Left ventricle myocardium inferior (tissue), 1 donor: Measurements from ENCODE around the gene ZNF334. TPM values are rescaled to one million over a fixed set of nuclear protein-coding genes. Genes with fewer than 3 reads are reported as not detected.

Experiments
- DNase-seq: peaks from one replicate; pipeline ENCODE4 v3.0.0-alpha.2; 2020
- H3K27ac ChIP-seq: fragments of 200-600 bp; replicated peaks from 2 replicates; pipeline ENCODE4 v1.8.0; 2021
- H3K27me3 ChIP-seq: fragments of 200-600 bp; 2 replicates; pipeline ENCODE4 v1.8.0; 2021; ENCODE audit warnings: low read depth
- H3K36me3 ChIP-seq: fragments of 200-600 bp; 2 replicates; pipeline ENCODE4 v1.8.0; 2021
- H3K4me1 ChIP-seq: fragments of 200-600 bp; 2 replicates; pipeline ENCODE4 v1.8.0; 2021
- H3K4me3 ChIP-seq: fragments of 200-600 bp; 2 replicates; pipeline ENCODE4 v1.8.0; 2021; ENCODE audit warnings: mild to moderate bottlenecking, moderate library complexity
- H3K9me3 ChIP-seq: fragments of 200-600 bp; replicated peaks from 2 replicates; pipeline ENCODE4 v1.8.0; 2021
- intact Hi-C: fragments of 100-400 bp; cut with micrococcal nuclease; formaldehyde crosslinking; loops from one replicate; pipeline ENCODE4 v1.11.0; 2022
- total RNA-seq: library from RNA; stranded (reverse); fragmentation: NEBNext Ultra II Directional; extraction: Animal tissue kit (Norgen Biotek cat#: 25700); gene quantifications from one replicate; pipeline ENCODE4 v1.2.1, GENCODE V29; 2021
- TF ChIP-seq, protein P1 (sequence below): fragments of 200-600 bp; IDR thresholded peaks from 2 replicates; pipeline ENCODE4 v1.8.0; 2021; ENCODE audit warnings: antibody characterized with exemption, mild to moderate bottlenecking, borderline replicate concordance
- donor health status: DM: no; HTN: yes; CAD: no; lungs with severe emphysema.

The ZNF334 gene
- total RNA-seq, 1 donor from 2014 or later = 0.71 TPM

DNA sequence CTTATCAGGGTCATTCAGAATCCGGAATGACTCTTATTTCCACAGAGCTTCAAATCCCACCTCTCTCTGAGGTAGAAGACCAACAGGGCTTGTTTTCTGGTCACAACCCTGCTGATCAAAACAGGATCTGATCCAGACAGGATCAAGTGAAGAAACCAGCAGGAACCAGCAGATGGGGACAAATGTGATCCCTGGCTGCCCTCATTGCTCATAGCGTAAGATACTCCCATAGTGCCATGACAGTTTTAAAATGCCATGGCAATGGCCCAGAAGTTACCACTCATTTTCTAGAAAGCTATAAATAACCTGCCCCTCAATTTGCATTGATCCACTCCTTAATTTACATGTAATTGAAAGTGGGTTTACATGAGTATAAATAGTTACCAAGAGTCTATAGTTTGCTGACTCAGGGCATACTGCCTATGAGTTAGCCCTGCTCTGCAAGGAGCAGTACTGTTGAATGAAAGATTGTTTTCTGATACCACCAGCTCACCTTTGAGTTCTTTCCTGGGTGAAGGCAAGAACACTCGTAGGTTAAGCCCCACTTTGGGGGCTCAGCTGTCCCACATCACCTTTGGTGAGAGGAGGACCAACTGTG, 6.2 kb upstream of the ZNF334 start:
- TF ChIP-seq, protein P1, sequence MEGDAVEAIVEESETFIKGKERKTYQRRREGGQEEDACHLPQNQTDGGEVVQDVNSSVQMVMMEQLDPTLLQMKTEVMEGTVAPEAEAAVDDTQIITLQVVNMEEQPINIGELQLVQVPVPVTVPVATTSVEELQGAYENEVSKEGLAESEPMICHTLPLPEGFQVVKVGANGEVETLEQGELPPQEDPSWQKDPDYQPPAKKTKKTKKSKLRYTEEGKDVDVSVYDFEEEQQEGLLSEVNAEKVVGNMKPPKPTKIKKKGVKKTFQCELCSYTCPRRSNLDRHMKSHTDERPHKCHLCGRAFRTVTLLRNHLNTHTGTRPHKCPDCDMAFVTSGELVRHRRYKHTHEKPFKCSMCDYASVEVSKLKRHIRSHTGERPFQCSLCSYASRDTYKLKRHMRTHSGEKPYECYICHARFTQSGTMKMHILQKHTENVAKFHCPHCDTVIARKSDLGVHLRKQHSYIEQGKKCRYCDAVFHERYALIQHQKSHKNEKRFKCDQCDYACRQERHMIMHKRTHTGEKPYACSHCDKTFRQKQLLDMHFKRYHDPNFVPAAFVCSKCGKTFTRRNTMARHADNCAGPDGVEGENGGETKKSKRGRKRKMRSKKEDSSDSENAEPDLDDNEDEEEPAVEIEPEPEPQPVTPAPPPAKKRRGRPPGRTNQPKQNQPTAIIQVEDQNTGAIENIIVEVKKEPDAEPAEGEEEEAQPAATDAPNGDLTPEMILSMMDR = no peak
- no peak for DNase-seq
- Histone ChIP-seq H3K4me1 (no peaks in the 10 kb centered on the region), H3K27me3 (peaks cover 60% of the 10 kb centered on the region), H3K9me3 (no peaks in the 10 kb centered on the region), H3K4me3 (no peak overlapping the region), H3K27ac (no peak overlapping the region), H3K36me3 (no peaks in the 10 kb centered on the region)
- intact Hi-C loops = loop anchor here (10.0 kb wide), 1 partner anchor 165 kb away; the partner anchor contains the start of gene TP53RK

DNA sequence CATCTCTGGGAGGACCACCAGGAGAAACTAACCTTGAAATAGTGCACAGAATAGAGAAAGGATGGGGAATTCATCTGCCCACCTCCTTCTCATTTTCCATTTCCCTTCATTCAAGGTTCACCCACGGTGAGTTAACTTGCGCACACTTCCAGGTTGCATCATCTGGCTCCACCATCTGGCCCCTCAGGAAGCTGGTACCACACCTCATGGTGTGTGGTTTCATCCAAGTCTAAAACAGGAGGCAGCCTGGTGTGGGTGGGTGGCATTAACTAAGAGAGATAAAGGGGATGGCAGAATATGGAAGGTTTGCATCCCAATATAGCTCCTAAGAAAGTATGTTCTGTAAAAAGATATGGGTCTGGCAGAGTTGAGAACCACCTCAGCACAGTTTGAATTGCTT, 3.8 kb downstream of the ZNF334 start:
- no peaks in the 10 kb centered on the region for H3K36me3 ChIP-seq
- H3K27ac ChIP-seq = no peak overlapping the region
- H3K27me3 ChIP-seq = peaks cover 3% of the 10 kb centered on the region
- DNase-seq = no peak
- H3K9me3 ChIP-seq = no peaks in the 10 kb centered on the region
- H3K4me3 ChIP-seq = no peak overlapping the region
- intact Hi-C loops = no loop called here
- TF ChIP-seq, protein P1 = no peak
- peaks cover 14% of the 10 kb centered on the region for H3K4me1 ChIP-seq

DNA sequence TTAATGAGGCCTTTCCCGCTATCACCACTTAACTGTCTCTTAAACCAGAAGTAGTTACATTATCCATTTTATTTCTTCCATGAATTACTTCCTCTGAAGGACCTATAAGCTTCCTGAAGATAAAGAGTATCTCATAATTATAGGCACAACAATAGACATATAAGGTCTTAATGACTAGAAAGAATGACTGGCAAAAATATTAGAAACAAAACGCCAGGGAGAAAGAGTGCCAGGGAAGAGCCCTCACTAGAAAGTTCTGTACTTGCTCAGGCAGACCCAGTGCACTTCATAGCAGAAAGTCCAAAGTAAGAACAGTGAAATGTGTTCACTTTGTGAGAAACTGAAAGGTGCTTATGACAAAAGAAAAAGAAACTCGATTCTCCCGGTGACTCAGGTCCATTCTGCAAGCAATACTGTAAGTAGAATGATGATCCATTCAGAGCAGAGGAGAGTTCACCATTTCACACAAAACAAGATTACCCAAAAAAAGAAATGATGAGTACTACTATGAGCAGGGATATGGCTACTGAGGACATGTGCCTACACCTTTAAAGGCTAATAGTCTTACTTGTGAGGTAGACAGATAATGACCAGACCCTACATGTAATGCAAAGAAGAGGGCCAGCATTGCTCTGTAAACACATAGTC, 5.5 kb downstream of the ZNF334 start:
- Histone ChIP-seq H3K27me3 (no peaks in the 10 kb centered on the region), H3K4me1 (peaks cover 7% of the 10 kb centered on the region), H3K4me3 (no peak overlapping the region), H3K36me3 (peaks cover 1% of the 10 kb centered on the region), H3K27ac (no peak overlapping the region), H3K9me3 (peaks cover 6% of the 10 kb centered on the region)
- intact Hi-C loops = no loop called here
- TF ChIP-seq, protein P1 = no peak
- no peak for DNase-seq

DNA sequence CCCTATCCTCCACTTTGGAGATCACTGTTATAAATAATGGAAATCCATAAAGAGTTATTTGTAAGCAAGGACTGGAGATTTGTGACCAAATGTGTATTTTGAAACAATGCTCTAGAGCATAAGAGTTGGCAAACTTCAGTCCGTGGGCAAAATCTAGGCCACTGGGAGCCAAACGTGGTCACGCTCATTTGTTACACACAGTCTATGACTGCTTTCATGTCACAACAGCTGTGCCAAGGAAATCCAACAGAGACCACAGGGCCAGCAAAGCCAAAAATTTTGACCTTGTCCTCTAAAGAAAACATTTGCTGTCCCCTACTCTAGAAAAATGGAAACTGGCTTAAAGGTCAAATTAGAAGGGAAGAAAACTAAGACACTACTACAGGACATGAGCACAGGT, 7.9 kb downstream of the ZNF334 start:
- H3K4me3 ChIP-seq = no peak overlapping the region
- no peak for DNase-seq
- no peak overlapping the region for H3K27ac ChIP-seq
- H3K36me3 ChIP-seq = peaks cover 9% of the 10 kb centered on the region
- intact Hi-C loops = no loop called here
- no peaks in the 10 kb centered on the region for H3K4me1 ChIP-seq
- TF ChIP-seq, protein P1 = no peak
- H3K27me3 ChIP-seq = no peaks in the 10 kb centered on the region
- H3K9me3 ChIP-seq = peaks cover 30% of the 10 kb centered on the region

DNA sequence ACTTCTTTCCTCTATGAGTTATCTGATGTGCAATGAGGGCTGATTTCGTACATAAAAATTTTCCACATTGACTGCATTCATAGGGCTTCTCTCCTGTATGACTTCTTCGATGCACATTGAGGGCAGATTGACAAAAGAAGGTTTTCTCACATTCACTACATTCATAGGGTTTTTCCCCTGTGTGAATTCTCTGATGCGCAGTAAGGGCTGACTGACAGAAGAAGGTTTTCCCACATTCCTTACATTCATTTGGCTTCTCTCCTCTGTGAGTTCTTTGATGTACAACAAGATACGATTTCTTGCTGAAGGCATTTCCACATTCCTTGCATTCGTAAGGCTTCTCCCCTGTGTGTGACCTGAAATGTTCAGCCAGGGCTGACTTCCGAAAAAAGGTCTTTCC, 11.4 kb downstream of the ZNF334 start:
- no peak for DNase-seq
- intact Hi-C loops = no loop called here
- Histone ChIP-seq H3K9me3 (peaks cover 46% of the 10 kb centered on the region), H3K27ac (no peak overlapping the region), H3K4me1 (no peaks in the 10 kb centered on the region), H3K27me3 (no peaks in the 10 kb centered on the region), H3K4me3 (no peak overlapping the region), H3K36me3 (peaks cover 9% of the 10 kb centered on the region)
- TF ChIP-seq, protein P1 = no peak
